Endothelial cell of umbilical vein (primary cell): ENCODE results near the gene KRT1. TPM values are rescaled to one million over a fixed set of nuclear protein-coding genes. Genes with fewer than 3 reads are reported as not detected.

Experiments
- BruUV-seq: library from RNA; stranded (reverse); fragments of 400-500 nt; replicated peaks from 2 replicates; lab custom pipeline; 2021; lab: Mats Ljungman, UMichigan
- CTCF ChIA-PET: fragments of 300-600, 350-600 bp; sonication (Branson Sonifier 250); formaldehyde crosslinking; loops from one replicate; lab custom pipeline; 2021; ENCODE audit warnings: antibody characterized with exemption, inconsistent platforms; lab: Charles Lee
- POLR2A ChIA-PET: fragments of 300-600, 350-600 bp; sonication (Branson Sonifier 250); formaldehyde crosslinking; loops from one replicate; lab custom pipeline; 2021; ENCODE audit warnings: antibody characterized with exemption, inconsistent platforms; lab: Charles Lee
- DNase-seq: peaks from one replicate; pipeline ENCODE4 v3.0.0-alpha.2; 2011; ENCODE audit warnings: low read depth, low spot score
- FAIRE-seq: peaks from 2 replicates; lab custom pipeline; 2011; peaks lifted over from hg19 to GRCh38; lab: Jason Lieb, UNC
- H2AFZ ChIP-seq: 2 replicates; pipeline ENCODE4 v1.6.0; 2012; ENCODE audit warnings: low read depth, low read length, control low read depth, inconsistent platforms
- H3K27ac ChIP-seq: 2 replicates; pipeline ENCODE4 v1.5.1; 2011; ENCODE audit warnings: low read depth, mild to moderate bottlenecking, control low read depth, low read length, moderate library complexity; ENCODE audit not compliant: insufficient read depth
- H3K27me3 ChIP-seq, 2 experiments: 2 replicates each; pipeline versions ENCODE4 v1.6.0 to v1.6.1; 2011; ENCODE audit warnings: low read length in 2 of 2, mixed read lengths in 1 of 2; ENCODE audit not compliant: control insufficient read depth in 2 of 2, insufficient read depth in 2 of 2
- H3K36me3 ChIP-seq, 2 experiments: 2 replicates in 1 of 2; 3 replicates in 1 of 2; pipeline ENCODE4 v1.5.1; 2011; ENCODE audit warnings: low read length in 2 of 2, mild to moderate bottlenecking in 1 of 2, moderate library complexity in 1 of 2; ENCODE audit not compliant: control insufficient read depth in 2 of 2, insufficient read depth in 2 of 2; ENCODE audit errors: extremely low read depth in 1 of 2
- H3K4me1 ChIP-seq: 3 replicates; pipeline ENCODE4 v1.5.1; 2011; ENCODE audit warnings: mild to moderate bottlenecking, low read length; ENCODE audit not compliant: control insufficient read depth, insufficient read depth; ENCODE audit errors: extremely low read depth
- H3K4me2 ChIP-seq: 2 replicates; pipeline ENCODE4 v1.6.1; 2011; ENCODE audit warnings: low read length, control low read depth, mixed read lengths; ENCODE audit not compliant: insufficient read depth
- H3K4me3 ChIP-seq, 3 experiments: fragments of 200-600 bp in 1 of 3; sonication (generic), shearing (Covaris generic) in 1 of 3; replicated peaks in 1 of 3; 2 replicates each; pipeline ENCODE4 v1.5.1; 2011 to 2016; ENCODE audit warnings: control low read depth in 3 of 3, low read length in 3 of 3, mild to moderate bottlenecking in 2 of 3, inconsistent platforms in 1 of 3, low read depth in 1 of 3, moderate library complexity in 1 of 3; ENCODE audit not compliant: insufficient read depth in 1 of 3
- H3K79me2 ChIP-seq: 2 replicates; pipeline ENCODE4 v1.6.0; 2012; ENCODE audit warnings: low read length, inconsistent platforms; ENCODE audit not compliant: control insufficient read depth, insufficient read depth
- H3K9ac ChIP-seq: replicated peaks from 2 replicates; pipeline ENCODE3; 2011; ENCODE audit warnings: low read length, control low read depth; ENCODE audit not compliant: insufficient read depth; ENCODE audit errors: extremely low read depth
- H3K9me1 ChIP-seq: replicated peaks from 3 replicates; pipeline ENCODE4 v1.6.0; 2011; ENCODE audit warnings: mild to moderate bottlenecking, low read length; ENCODE audit not compliant: control insufficient read depth, insufficient read depth; ENCODE audit errors: extremely low read depth
- H3K9me3 ChIP-seq: replicated peaks from 2 replicates; pipeline ENCODE4 v1.5.1; 2012; ENCODE audit warnings: low read length, inconsistent platforms; ENCODE audit not compliant: control insufficient read depth, insufficient read depth
- H4K20me1 ChIP-seq: replicated peaks from 2 replicates; pipeline ENCODE3; 2011; ENCODE audit warnings: mild to moderate bottlenecking, low read length; ENCODE audit not compliant: control insufficient read depth, insufficient read depth; ENCODE audit errors: extremely low read depth
- CTCF ChIP-seq, 2 donors: IDR thresholded peaks; 1 replicate in 1 of 2; 2 replicates in 1 of 2; pipeline ENCODE4 v1.5.1; 2011; ENCODE audit warnings: low read length in 2 of 2, mild to moderate bottlenecking in 2 of 2, moderate library complexity in 2 of 2, control low read depth in 1 of 2, inconsistent platforms in 1 of 2, low read depth in 1 of 2; ENCODE audit not compliant: insufficient read depth in 1 of 2; ENCODE audit errors: extremely low read depth in 1 of 2
- EZH2 ChIP-seq: IDR thresholded peaks from 2 replicates; pipeline ENCODE4 v1.6.1; 2012; ENCODE audit warnings: borderline replicate concordance, low read depth, mild to moderate bottlenecking, moderate library complexity, low read length, inconsistent platforms; ENCODE audit not compliant: severe bottlenecking
- FOS ChIP-seq: IDR thresholded peaks from 2 replicates; pipeline ENCODE4 v1.6.1; 2011; ENCODE audit warnings: mild to moderate bottlenecking, low read length, moderate library complexity, borderline replicate concordance; ENCODE audit not compliant: insufficient read depth
- GATA2 ChIP-seq: IDR thresholded peaks from 2 replicates; pipeline ENCODE4 v1.7.0; 2011; ENCODE audit warnings: low read depth, mild to moderate bottlenecking, moderate library complexity, mixed read lengths, low read length; ENCODE audit not compliant: insufficient read length, insufficient read depth
- JUN ChIP-seq: IDR thresholded peaks from 2 replicates; pipeline ENCODE4 v1.6.1; 2011; ENCODE audit warnings: borderline replicate concordance, low read depth; ENCODE audit not compliant: insufficient read length, insufficient read depth
- MYC ChIP-seq: IDR thresholded peaks from one replicate; pipeline ENCODE4 v1.6.1; 2011; ENCODE audit warnings: mild to moderate bottlenecking, low read depth, low read length
- POLR2A ChIP-seq: IDR thresholded peaks from 2 replicates; pipeline ENCODE4 v1.6.1; 2012; ENCODE audit warnings: low read depth, mild to moderate bottlenecking, control low read depth, low read length
- dilution Hi-C: fragments of 300-500 bp; cut with MboI; formaldehyde crosslinking; loops from one replicate; pipeline ENCODE4 v1.15.0; 2019; ENCODE audit warnings: low sequenced_read_pairs; ENCODE audit not compliant: extremely low pct_ligation_motif_present
- intact Hi-C: fragments of 100-400 bp; cut with micrococcal nuclease; formaldehyde crosslinking; loops from one replicate; pipeline ENCODE4 v1.10.0; 2022
- polyA plus RNA-seq, 4 experiments: library from polyadenylated mRNA; depleted of rRNA in 3 of 4; stranded (reverse) in 3 of 4; unstranded in 1 of 4; fragments of >200 nt; gene quantifications; 2 replicates each; pipeline versions ENCODE4 v1.2.1 to v1.2.3, GENCODE V29; 2011 to 2012; ENCODE audit warnings: missing spikeins in 1 of 4
- total RNA-seq: library from RNA; stranded (reverse); gene quantifications from 2 replicates; pipeline ENCODE4 v1.2.3, GENCODE V29; 2021
- TF ChIP-seq, protein P1 (sequence below): IDR thresholded peaks from 2 replicates; pipeline ENCODE4 v1.6.1; 2011; ENCODE audit not compliant: insufficient read depth, insufficient read length

KRT1 gene
- total and polyA plus RNA-seq, 2 donors (not counting 3 experiments of a cell fraction or from before 2014, with no cell fraction given) = not detected

- Histone ChIP-seq H4K20me1 (no peaks in the 10 kb centered on the region), H3K4me3 (no peak overlapping the region), H3K27me3 (peaks cover 9 to 23% of the 10 kb centered on the region in 2 experiments), H3K36me3 (no peaks in the 10 kb centered on the region), H3K9me3 (no peaks in the 10 kb centered on the region), H3K9ac (no peak overlapping the region), H2AFZ (no peak overlapping the region), H3K4me1 (no peaks in the 10 kb centered on the region), H3K4me2 (no peak overlapping the region), H3K9me1 (no peaks in the 10 kb centered on the region), H3K79me2 (no peaks in the 10 kb centered on the region), H3K27ac (no peak overlapping the region)
- ChIA-PET CTCF (no interaction called here), POLR2A (no interaction called here)
- dilution Hi-C loops = no loop called here
- FAIRE-seq (no peak), DNase-seq (no peak)
- no peak for TF ChIP-seq CTCF (IDR thresholded peaks at IDR 0.05; ENCODE audit: extremely low read depth in 1 of 2, insufficient read depth in 1 of 2, low read depth in 1 of 2, low read length in 2 of 2)
- TF ChIP-seq MYC = no peak
- TF ChIP-seq, protein P1, sequence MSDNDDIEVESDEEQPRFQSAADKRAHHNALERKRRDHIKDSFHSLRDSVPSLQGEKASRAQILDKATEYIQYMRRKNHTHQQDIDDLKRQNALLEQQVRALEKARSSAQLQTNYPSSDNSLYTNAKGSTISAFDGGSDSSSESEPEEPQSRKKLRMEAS = no peak
- no peak for TF ChIP-seq FOS
- TF ChIP-seq GATA2 = no peak
- TF ChIP-seq EZH2 = no peak
- TF ChIP-seq JUN = no peak
- no peak for TF ChIP-seq POLR2A
- BruUV-seq = no TSS peak
- intact Hi-C loops = no loop called here
Observed at GRCh38 chr12:52641468-52641867, 38.7 kb downstream of the KRT1 start.
